ENCODE results near the gene PLA2G4B.

DNA sequence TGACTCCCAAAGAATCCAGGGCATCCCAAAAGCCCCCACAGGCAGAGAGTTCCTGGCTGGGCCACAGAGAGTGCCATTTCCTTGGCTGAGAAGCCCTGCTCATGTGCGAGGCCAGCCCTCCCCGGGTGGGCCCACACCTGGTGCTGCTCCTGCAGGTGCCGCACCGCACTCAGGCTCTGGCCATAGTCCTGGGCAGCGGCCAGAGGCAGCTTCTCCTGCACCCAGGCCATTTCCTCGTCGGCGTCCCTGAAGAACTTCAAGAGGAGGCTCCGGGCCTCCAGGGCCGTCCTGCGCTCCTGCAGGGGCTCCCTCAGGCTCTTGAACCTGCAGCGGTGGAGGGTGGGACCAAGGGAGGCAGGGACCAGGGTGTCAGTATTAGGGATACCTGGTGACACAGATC is 18.1 kb downstream of the PLA2G4B start:
- TF ChIP-seq, protein P1, sequence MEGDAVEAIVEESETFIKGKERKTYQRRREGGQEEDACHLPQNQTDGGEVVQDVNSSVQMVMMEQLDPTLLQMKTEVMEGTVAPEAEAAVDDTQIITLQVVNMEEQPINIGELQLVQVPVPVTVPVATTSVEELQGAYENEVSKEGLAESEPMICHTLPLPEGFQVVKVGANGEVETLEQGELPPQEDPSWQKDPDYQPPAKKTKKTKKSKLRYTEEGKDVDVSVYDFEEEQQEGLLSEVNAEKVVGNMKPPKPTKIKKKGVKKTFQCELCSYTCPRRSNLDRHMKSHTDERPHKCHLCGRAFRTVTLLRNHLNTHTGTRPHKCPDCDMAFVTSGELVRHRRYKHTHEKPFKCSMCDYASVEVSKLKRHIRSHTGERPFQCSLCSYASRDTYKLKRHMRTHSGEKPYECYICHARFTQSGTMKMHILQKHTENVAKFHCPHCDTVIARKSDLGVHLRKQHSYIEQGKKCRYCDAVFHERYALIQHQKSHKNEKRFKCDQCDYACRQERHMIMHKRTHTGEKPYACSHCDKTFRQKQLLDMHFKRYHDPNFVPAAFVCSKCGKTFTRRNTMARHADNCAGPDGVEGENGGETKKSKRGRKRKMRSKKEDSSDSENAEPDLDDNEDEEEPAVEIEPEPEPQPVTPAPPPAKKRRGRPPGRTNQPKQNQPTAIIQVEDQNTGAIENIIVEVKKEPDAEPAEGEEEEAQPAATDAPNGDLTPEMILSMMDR (IDR thresholded peaks at IDR 0.05) = no peak
- no peak for TF ChIP-seq ZFX (IDR thresholded peaks at IDR 0.05; ENCODE audit: borderline replicate concordance)

Data from 22Rv1 (cell line).